HepG2 (cell line): ENCODE results near the gene EFNA2. TPM values are rescaled to one million over a fixed set of nuclear protein-coding genes. Genes with fewer than 3 reads are reported as not detected.

ENCODE experiments used
- AGO2 ChIP-seq: fragments of 200-400 bp; formaldehyde crosslinking; optimal IDR thresholded peaks from 2 replicates; pipeline ENCODE3; 2017; ENCODE audit warnings: mild to moderate bottlenecking, low read depth, low read length, moderate library complexity
- AKNA ChIP-seq: sonication (generic); formaldehyde crosslinking; IDR thresholded peaks from 2 replicates; pipeline ENCODE4 v1.4.0; 2020; ENCODE audit warnings: missing genetic modification reagents, borderline replicate concordance
- BRD4 ChIP-seq: sonication (generic); formaldehyde crosslinking; IDR thresholded peaks from 2 replicates; pipeline ENCODE4 v1.4.0; 2020; ENCODE audit warnings: missing genetic modification reagents
- GABPA ChIP-seq, 2 experiments: IDR thresholded peaks; 2 replicates each; pipeline ENCODE4 v1.6.1; 2011 to 2016; ENCODE audit warnings: low read depth in 2 of 2, low read length in 1 of 2, missing biosample characterization in 1 of 2, missing genetic modification characterization in 1 of 2
- HOXA3 ChIP-seq: sonication (generic); formaldehyde crosslinking; IDR thresholded peaks from 2 replicates; pipeline ENCODE4 v1.5.0; 2020; ENCODE audit warnings: missing genetic modification reagents
- NCOA5 ChIP-seq: sonication (generic); formaldehyde crosslinking; IDR thresholded peaks from 2 replicates; pipeline ENCODE4 v1.4.0; 2020; ENCODE audit warnings: missing genetic modification reagents
- NR3C1 ChIP-seq: sonication (generic); formaldehyde crosslinking; IDR thresholded peaks from 2 replicates; pipeline ENCODE4 v1.4.0; 2020; ENCODE audit warnings: missing genetic modification reagents
- PBX2 ChIP-seq: IDR thresholded peaks from 2 replicates; pipeline ENCODE4 v1.6.1; 2016; ENCODE audit warnings: control low read depth
- POGK ChIP-seq: sonication (generic); formaldehyde crosslinking; conservative IDR thresholded peaks from 2 replicates; pipeline ENCODE4 v1.8.0; 2022; ENCODE audit warnings: mild to moderate bottlenecking, moderate library complexity, missing genetic modification reagents
- POLR2G ChIP-seq: fragments of 200-400 bp; formaldehyde crosslinking; IDR thresholded peaks from 2 replicates; pipeline ENCODE4 v1.6.1; 2018; ENCODE audit warnings: mild to moderate bottlenecking, low read depth, low read length, moderate library complexity
- RAD51 ChIP-seq: fragments of 450-650 bp; IDR thresholded peaks from 2 replicates; pipeline ENCODE4 v1.6.1; 2016; ENCODE audit warnings: borderline replicate concordance
- RCOR2 ChIP-seq: IDR thresholded peaks from 2 replicates; pipeline ENCODE4 v1.6.1; 2016; ENCODE audit warnings: missing biosample characterization, missing genetic modification reagents
- SPEN ChIP-seq: sonication (generic); formaldehyde crosslinking; IDR thresholded peaks from 2 replicates; pipeline ENCODE4 v1.5.1; 2020; ENCODE audit warnings: low read depth, mild to moderate bottlenecking, missing genetic modification reagents
- TCF12 ChIP-seq, 2 experiments: fragments of 450-650 bp in 1 of 2; sonication (generic) in 1 of 2; formaldehyde crosslinking in 1 of 2; IDR thresholded peaks; 2 replicates each; pipeline versions ENCODE4 v1.6.1 to v1.8.0; 2017 to 2022; ENCODE audit warnings: antibody characterized with exemption in 1 of 2, mild to moderate bottlenecking in 1 of 2, missing genetic modification reagents in 1 of 2, moderate library complexity in 1 of 2
- ZFP36 ChIP-seq: fragments of 150-350 bp; IDR thresholded peaks from 2 replicates; pipeline ENCODE4 v1.6.1; 2018; ENCODE audit warnings: borderline replicate concordance, low read length, low read depth; ENCODE audit not compliant: partially characterized antibody
- ZNF232 ChIP-seq: sonication (generic); formaldehyde crosslinking; IDR thresholded peaks from 2 replicates; pipeline ENCODE4 v1.4.0; 2020; ENCODE audit warnings: missing genetic modification reagents, borderline replicate concordance
- ZNF451 ChIP-seq: sonication (generic); formaldehyde crosslinking; IDR thresholded peaks from 2 replicates; pipeline ENCODE4 v1.5.0; 2020; ENCODE audit warnings: mild to moderate bottlenecking, missing genetic modification reagents
- ZNF552 ChIP-seq: sonication (generic); formaldehyde crosslinking; IDR thresholded peaks from 2 replicates; pipeline ENCODE4 v1.9.0; 2022; ENCODE audit warnings: missing genetic modification reagents, mild to moderate bottlenecking, borderline replicate concordance
- ZNF75D ChIP-seq: sonication (generic); formaldehyde crosslinking; IDR thresholded peaks from 2 replicates; pipeline ENCODE4 v1.8.1; 2023; ENCODE audit warnings: missing genetic modification reagents, mild to moderate bottlenecking, borderline replicate concordance
- ZSCAN21 ChIP-seq: sonication (generic); formaldehyde crosslinking; IDR thresholded peaks from 2 replicates; pipeline ENCODE4 v1.8.0; 2022; ENCODE audit warnings: mild to moderate bottlenecking, missing genetic modification reagents, moderate library complexity, borderline replicate concordance
- polyA plus RNA-seq, 8 experiments: library from polyadenylated mRNA; depleted of rRNA in 3 of 8; stranded (reverse) in 7 of 8; unstranded in 1 of 8; fragments of >200 nt; fragmentation: Illumina TruSeq in 4 of 8; extraction: Trizol in 4 of 8; gene quantifications; 2 replicates each; pipeline versions ENCODE4 v1.2.1 to v1.2.3, GENCODE V29; 2011 to 2016; ENCODE audit warnings: low read depth in 4 of 8, missing spikeins in 1 of 8, mixed read lengths in 1 of 8; ENCODE audit not compliant: insufficient read depth in 1 of 8
- total RNA-seq, 5 experiments: library from RNA; depleted of rRNA; stranded (reverse); fragments of >200 nt; fragmentation: Illumina TruSeq; extraction: Trizol; gene quantifications; 2 replicates each; pipeline ENCODE4 v1.2.3, GENCODE V29; 2016; ENCODE audit warnings: low read depth in 1 of 5

EFNA2 gene
- total and polyA plus RNA-seq, 2 of the 13 experiments (the other 11 are each of a cell fraction or from before 2014, with no cell fraction given) = 6.0 to 9.9 TPM

GRCh38 chr19:1290703-1291651, 5.3 kb downstream of the EFNA2 start (continued):
- no peak for TF ChIP-seq PBX2 (CRISPR knock-in tag)
- TF ChIP-seq RCOR2 (CRISPR knock-in tag) = peak; percentile 63; the same call in 1 of the 2 replicates
- peak; percentile 82; the same call in 1 of the 2 replicates for TF ChIP-seq ZSCAN21
- no peak for TF ChIP-seq ZFP36
- TF ChIP-seq AGO2 = peak; percentile 10
- no peak for TF ChIP-seq NCOA5 (CRISPR knock-in tag)
- peak; percentile 69 for TF ChIP-seq GABPA (IDR thresholded peaks at IDR 0.05; ENCODE audit: low read depth, low read length)
- TF ChIP-seq GABPA (CRISPR knock-in tag; IDR thresholded peaks at IDR 0.05; ENCODE audit: low read depth) = peak; percentile 89
- TF ChIP-seq AKNA (CRISPR knock-in tag) = no peak
- no peak for TF ChIP-seq POGK (CRISPR knock-in tag)
- no peak for TF ChIP-seq TCF12 (IDR thresholded peaks at IDR 0.05)
- peak; percentile 62 for TF ChIP-seq TCF12 (CRISPR knock-in tag; IDR thresholded peaks at IDR 0.05)
- no peak for TF ChIP-seq ZNF75D (CRISPR knock-in tag)
- 0 out of 2 replicates have a peak, but pooled peaks have one; percentile 74 for TF ChIP-seq ZNF232
- peak; percentile 55 for TF ChIP-seq BRD4 (CRISPR knock-in tag)
- TF ChIP-seq ZNF552 (CRISPR knock-in tag) = no peak
- peak; percentile 86 for TF ChIP-seq HOXA3 (CRISPR knock-in tag)
- TF ChIP-seq ZNF451 (CRISPR knock-in tag) = peak; percentile 71; the same call in 1 of the 2 replicates
- no peak for TF ChIP-seq RAD51
- peak; percentile 93 for TF ChIP-seq SPEN (CRISPR knock-in tag)
- TF ChIP-seq NR3C1 = no peak
- peak; percentile 78 for TF ChIP-seq POLR2G
